ENCODE measurements around the gene VAV1.

The VAV1 gene

GRCh38 chr19:6772028-6772865 lies at the start of gene VAV1:
Gene VAV1 (plus strand): TSS chr19:6772708. CDS start chr19:6772808, 100 bp downstream.
- Histone ChIP-seq H3K9ac (ENCODE audit: low read depth, low read length) (peak within 1 kb of the TSS; percentile 79), H2AFZ (ENCODE audit: low read depth, low read length) (peak within 1 kb of the TSS; percentile 62), H3K4me2 (ENCODE audit: insufficient read depth, low read length) (peak within 1 kb of the TSS; percentile 75), H4K20me1 (ENCODE audit: insufficient read depth, low read length) (peaks cover 22% of the 10 kb centered on the region), H3K4me3 (ENCODE audit: low read depth in 1 of 2, low read length in 2 of 2) (peak within 1 kb of the TSS; percentile 84 to 99), H3K79me2 (ENCODE audit: insufficient read depth, low read length) (peaks cover 45% of the 10 kb centered on the region), H3K27ac (ENCODE audit: low read length) (peak within 1 kb of the TSS; percentile 92), H3K4me1 (ENCODE audit: insufficient read depth, low read length) (peaks cover 28% of the 10 kb centered on the region), H3K36me3 (ENCODE audit: insufficient read depth, low read length) (peaks cover 17% of the 10 kb centered on the region), H3K9me3 (ENCODE audit: insufficient read depth, low read length, severe bottlenecking) (no peaks in the 10 kb centered on the region), H3K27me3 (ENCODE audit: insufficient read depth, low read length, poor library complexity) (no peaks in the 10 kb centered on the region)
- DNase-seq: peak; percentile 92
- TF ChIP-seq CTCF (IDR thresholded peaks at IDR 0.05; ENCODE audit: borderline replicate concordance, extremely low read depth, low read length, poor library complexity, severe bottlenecking) (peak; percentile 60), EZH2 (IDR thresholded peaks at IDR 0.05; ENCODE audit: borderline replicate concordance, low read depth, low read length, severe bottlenecking) (no peak)
- ATAC-seq (ENCODE audit: insufficient read depth, low read depth): peak; percentile 82

- Histone ChIP-seq H3K27ac (ENCODE audit: low read length) (no peak overlapping the region), H3K36me3 (ENCODE audit: insufficient read depth, low read length) (no peaks in the 10 kb centered on the region), H4K20me1 (ENCODE audit: insufficient read depth, low read length) (peaks cover 2% of the 10 kb centered on the region; the same call in 1 of the 2 replicates), H3K27me3 (ENCODE audit: insufficient read depth, low read length, poor library complexity) (no peaks in the 10 kb centered on the region), H3K4me1 (ENCODE audit: insufficient read depth, low read length) (no peaks in the 10 kb centered on the region), H2AFZ (ENCODE audit: low read depth, low read length) (no peak overlapping the region), H3K9ac (ENCODE audit: low read depth, low read length) (no peak overlapping the region), H3K79me2 (ENCODE audit: insufficient read depth, low read length) (no peaks in the 10 kb centered on the region), H3K4me2 (ENCODE audit: insufficient read depth, low read length) (no peak overlapping the region), H3K9me3 (ENCODE audit: insufficient read depth, low read length, severe bottlenecking) (no peaks in the 10 kb centered on the region), H3K4me3 (ENCODE audit: low read depth in 1 of 2, low read length in 2 of 2) (no peak overlapping the region)
- ATAC-seq (ENCODE audit: insufficient read depth, low read depth): no peak
- no peak for DNase-seq
- TF ChIP-seq EZH2 (IDR thresholded peaks at IDR 0.05; ENCODE audit: borderline replicate concordance, low read depth, low read length, severe bottlenecking) (no peak), CTCF (IDR thresholded peaks at IDR 0.05; ENCODE audit: borderline replicate concordance, extremely low read depth, low read length, poor library complexity, severe bottlenecking) (no peak)
These were observed 49.3 kb upstream of the VAV1 start for GRCh38 chr19:6723108-6723618.

GRCh38 chr19:6723738-6724137 lies 48.8 kb upstream of the VAV1 start:
- no peaks in the 10 kb centered on the region for H3K27me3 ChIP-seq (ENCODE audit: insufficient read depth, low read length, poor library complexity)
- H3K9ac ChIP-seq (ENCODE audit: low read depth, low read length): no peak overlapping the region
- no peaks in the 10 kb centered on the region for H3K4me1 ChIP-seq (ENCODE audit: insufficient read depth, low read length)
- H3K9me3 ChIP-seq (ENCODE audit: insufficient read depth, low read length, severe bottlenecking): no peaks in the 10 kb centered on the region
- H4K20me1 ChIP-seq (ENCODE audit: insufficient read depth, low read length): peaks cover 2% of the 10 kb centered on the region; the same call in 1 of the 2 replicates
- no peaks in the 10 kb centered on the region for H3K79me2 ChIP-seq (ENCODE audit: insufficient read depth, low read length)
- H3K4me2 ChIP-seq (ENCODE audit: insufficient read depth, low read length): no peak overlapping the region
- no peaks in the 10 kb centered on the region for H3K36me3 ChIP-seq (ENCODE audit: insufficient read depth, low read length)
- H3K4me3 ChIP-seq (ENCODE audit: low read depth in 1 of 2, low read length in 2 of 2): no peak overlapping the region
- no peak for TF ChIP-seq CTCF (IDR thresholded peaks at IDR 0.05; ENCODE audit: borderline replicate concordance, extremely low read depth, low read length, poor library complexity, severe bottlenecking)
- no peak for TF ChIP-seq EZH2 (IDR thresholded peaks at IDR 0.05; ENCODE audit: borderline replicate concordance, low read depth, low read length, severe bottlenecking)
- no peak for ATAC-seq (ENCODE audit: insufficient read depth, low read depth)
- no peak for DNase-seq
- H2AFZ ChIP-seq (ENCODE audit: low read depth, low read length): no peak overlapping the region
- H3K27ac ChIP-seq (ENCODE audit: low read length): no peak overlapping the region

All from DND-41 (cell line).